K562 (cell line): Measurements from ENCODE around the gene ZSWIM9. TPM values are rescaled to one million over a fixed set of nuclear protein-coding genes. Genes with fewer than 3 reads are reported as not detected.
A peak's percentile ranks its signal among the peaks of the same experiment; 100 is the strongest.

Source experiments
- ATAC-seq: fragments of 200-7000 bp; cut with Tn5 transposase; 3 replicates; pipeline ENCODE4 v1.9.1; 2020; ENCODE audit warnings: moderate library complexity
- BruUV-seq: library from RNA; stranded (reverse); fragments of 400-500 nt; replicated peaks from 2 replicates; lab custom pipeline; 2021; lab: Mats Ljungman, UMichigan
- CTCF ChIA-PET: fragments of 300-600 bp; formaldehyde crosslinking; extraction: SDS; loops from one replicate; lab custom pipeline; 2021; ENCODE audit warnings: low intra/inter-chr PET ratio; lab: Yijun Ruan, JAX
- POLR2A ChIA-PET: fragments of 300-600, 350-650 bp; sonication (Branson Sonifier 250); formaldehyde crosslinking; extraction: SDS; loops from one replicate; lab custom pipeline; 2021; ENCODE audit warnings: antibody characterized with exemption, inconsistent platforms; lab: Yijun Ruan, JAX
- DNase-seq, 4 experiments: peaks; one replicate each; pipeline versions ENCODE4 v3.0.0 to v3.0.0-alpha.2; 2011 to 2018; ENCODE audit warnings: low spot score in 3 of 4, mixed read lengths in 3 of 4; ENCODE audit errors: extremely low read depth in 1 of 4
- FAIRE-seq: peaks from 2 replicates; lab custom pipeline; 2011; peaks lifted over from hg19 to GRCh38; lab: Jason Lieb, UNC
- H2AFZ ChIP-seq: 2 replicates; pipeline ENCODE4 v1.6.0; 2011; ENCODE audit warnings: low read depth, low read length, control low read depth, inconsistent platforms
- H3K27ac ChIP-seq: fragments of 200-600 bp; 3 replicates; pipeline ENCODE4 v1.8.0; 2011; ENCODE audit warnings: low read depth, mild to moderate bottlenecking, control low read depth, inconsistent platforms, low read length, moderate library complexity, mixed read lengths; ENCODE audit errors: extremely low read depth
- H3K27me3 ChIP-seq, 2 experiments: fragments of 300-600 bp in 1 of 2; 2 replicates in 1 of 2; 3 replicates in 1 of 2; pipeline versions ENCODE4 v1.6.0 to v1.8.0; 2011; ENCODE audit warnings: inconsistent platforms in 2 of 2, low read length in 2 of 2, mild to moderate bottlenecking in 1 of 2, mixed read lengths in 1 of 2, moderate library complexity in 1 of 2; ENCODE audit not compliant: control insufficient read depth in 2 of 2, insufficient read depth in 2 of 2
- H3K36me3 ChIP-seq: fragments of 300-600 bp; 3 replicates; pipeline ENCODE4 v1.8.0; 2011; ENCODE audit warnings: mild to moderate bottlenecking, low read length, inconsistent platforms; ENCODE audit not compliant: control insufficient read depth, insufficient read depth
- H3K4me1 ChIP-seq, 2 experiments: fragments of 200-600 bp in 1 of 2; replicated peaks in 1 of 2; 2 replicates in 1 of 2; 3 replicates in 1 of 2; pipeline versions ENCODE4 v1.5.1 to v1.8.0; 2011; ENCODE audit warnings: inconsistent platforms in 2 of 2, low read length in 2 of 2, mild to moderate bottlenecking in 1 of 2, mixed read lengths in 1 of 2, moderate library complexity in 1 of 2; ENCODE audit not compliant: control insufficient read depth in 2 of 2, insufficient read depth in 2 of 2
- H3K4me2 ChIP-seq: 2 replicates; pipeline ENCODE4 v1.6.1; 2011; ENCODE audit warnings: low read length, control low read depth, inconsistent platforms, mixed read lengths; ENCODE audit not compliant: insufficient read depth
- H3K4me3 ChIP-seq: fragments of 200-600 bp; sonication (generic), shearing (Covaris generic); 2 replicates; pipeline ENCODE4 v1.5.1; 2016; ENCODE audit warnings: control low read depth, inconsistent platforms
- H3K79me2 ChIP-seq: fragments of 200-600 bp; 3 replicates; pipeline ENCODE4 v1.8.0; 2011; ENCODE audit warnings: low read length, inconsistent platforms; ENCODE audit not compliant: control insufficient read depth, insufficient read depth
- H3K9ac ChIP-seq, 2 experiments: 2 replicates each; pipeline versions ENCODE4 v1.6.0 to v1.6.1; 2011; ENCODE audit warnings: low read depth in 2 of 2, low read length in 2 of 2, control low read depth in 1 of 2, inconsistent platforms in 1 of 2, mild to moderate bottlenecking in 1 of 2, mixed read lengths in 1 of 2; ENCODE audit not compliant: insufficient read depth in 1 of 2
- H3K9me1 ChIP-seq: one replicate; pipeline ENCODE4 v1.6.0; 2011; ENCODE audit warnings: inconsistent platforms, mild to moderate bottlenecking, low read length, moderate library complexity; ENCODE audit not compliant: control insufficient read depth, insufficient read depth
- H3K9me3 ChIP-seq: replicated peaks from 2 replicates; pipeline ENCODE4 v1.5.1; 2011; ENCODE audit warnings: low read depth, low read length, inconsistent platforms; ENCODE audit not compliant: control insufficient read depth, insufficient read depth
- H4K20me1 ChIP-seq: replicated peaks from 2 replicates; pipeline ENCODE4 v1.6.1; 2011; ENCODE audit warnings: low read length, inconsistent platforms, mixed read lengths; ENCODE audit not compliant: control insufficient read depth, insufficient read depth
- NCOA4 ChIP-seq: fragments of 450-650 bp; IDR thresholded peaks from 2 replicates; pipeline ENCODE4 v1.6.1; 2018; ENCODE audit warnings: mild to moderate bottlenecking; ENCODE audit not compliant: partially characterized antibody
- POLR2G ChIP-seq: fragments of 200-400 bp; formaldehyde crosslinking; IDR thresholded peaks from 2 replicates; pipeline ENCODE4 v1.6.1; 2017; ENCODE audit warnings: low read depth, mild to moderate bottlenecking, antibody characterized with exemption, low read length, moderate library complexity
- ZNF175 ChIP-seq: fragments of 200-800 bp; sonication (Bioruptor generic); IDR thresholded peaks from 2 replicates; pipeline ENCODE4 v1.6.1; 2016; ENCODE audit warnings: low read depth, mild to moderate bottlenecking, missing genetic modification characterization, missing compliant biosample characterization
- WGBS: fragments of 100-300 bp; shearing (Covaris generic); methylation state at CpG from one replicate; pipeline ENCODE4 v1.1.6; 2016; ENCODE audit warnings: low coverage, mixed read lengths; ENCODE audit not compliant: insufficient coverage; ENCODE audit errors: missing lambda C conversion rate; 5-methylcytosine and 5-hydroxymethylcytosine counted together
- in situ Hi-C: fragments of 300-500 bp; cut with MboI; formaldehyde crosslinking; loops from 4 replicates; pipeline ENCODE4 v1.15.0; 2018; ENCODE audit warnings: inconsistent platforms, mixed read lengths
- intact Hi-C: fragments of 100-400 bp; cut with micrococcal nuclease; formaldehyde crosslinking; loops from 2 replicates; pipeline ENCODE4 v1.14.2; 2022
- polyA plus RNA-seq, 8 experiments: library from polyadenylated mRNA; depleted of rRNA in 4 of 8; stranded (reverse) in 5 of 8; unstranded in 3 of 8; fragments of >200 nt; fragmentation: Nextera tagmentation in 2 of 8; fragmentation: Illumina TruSeq in 1 of 8; extraction: Ambion mirVana in 2 of 8; extraction: Trizol in 1 of 8; gene quantifications; 2 replicates each; pipeline versions ENCODE4 v1.2.1 to v1.2.3, GENCODE V29; 2011 to 2014; ENCODE audit warnings: inconsistent platforms in 1 of 8, missing spikeins in 1 of 8
- total RNA-seq, 7 experiments: library from RNA; depleted of rRNA in 6 of 7; stranded (reverse); fragments of >200 nt in 6 of 7; fragmentation: Illumina TruSeq in 2 of 7; extraction: Trizol in 2 of 7; gene quantifications; 2 replicates each; pipeline versions ENCODE4 v1.2.1 to v1.2.3, GENCODE V29; 2011 to 2021; ENCODE audit warnings: low replicate concordance in 1 of 7
- TF ChIP-seq, protein P1 (sequence below): sonication (generic); formaldehyde crosslinking; IDR thresholded peaks from 2 replicates; pipeline ENCODE4 v1.8.1; 2023; ENCODE audit warnings: mild to moderate bottlenecking, missing genetic modification reagents, moderate library complexity
- TF ChIP-seq, protein P2 (sequence below): sonication (generic); formaldehyde crosslinking; IDR thresholded peaks from 2 replicates; pipeline ENCODE4 v1.8.1; 2023; ENCODE audit warnings: mild to moderate bottlenecking, missing genetic modification reagents

The ZSWIM9 gene
- total and polyA plus RNA-seq, 9 of the 15 experiments (the other 6 are each of a cell fraction or from before 2014, with no cell fraction given): 0.04 to 1.4 (median 0.34) TPM; not detected in 1

DNA sequence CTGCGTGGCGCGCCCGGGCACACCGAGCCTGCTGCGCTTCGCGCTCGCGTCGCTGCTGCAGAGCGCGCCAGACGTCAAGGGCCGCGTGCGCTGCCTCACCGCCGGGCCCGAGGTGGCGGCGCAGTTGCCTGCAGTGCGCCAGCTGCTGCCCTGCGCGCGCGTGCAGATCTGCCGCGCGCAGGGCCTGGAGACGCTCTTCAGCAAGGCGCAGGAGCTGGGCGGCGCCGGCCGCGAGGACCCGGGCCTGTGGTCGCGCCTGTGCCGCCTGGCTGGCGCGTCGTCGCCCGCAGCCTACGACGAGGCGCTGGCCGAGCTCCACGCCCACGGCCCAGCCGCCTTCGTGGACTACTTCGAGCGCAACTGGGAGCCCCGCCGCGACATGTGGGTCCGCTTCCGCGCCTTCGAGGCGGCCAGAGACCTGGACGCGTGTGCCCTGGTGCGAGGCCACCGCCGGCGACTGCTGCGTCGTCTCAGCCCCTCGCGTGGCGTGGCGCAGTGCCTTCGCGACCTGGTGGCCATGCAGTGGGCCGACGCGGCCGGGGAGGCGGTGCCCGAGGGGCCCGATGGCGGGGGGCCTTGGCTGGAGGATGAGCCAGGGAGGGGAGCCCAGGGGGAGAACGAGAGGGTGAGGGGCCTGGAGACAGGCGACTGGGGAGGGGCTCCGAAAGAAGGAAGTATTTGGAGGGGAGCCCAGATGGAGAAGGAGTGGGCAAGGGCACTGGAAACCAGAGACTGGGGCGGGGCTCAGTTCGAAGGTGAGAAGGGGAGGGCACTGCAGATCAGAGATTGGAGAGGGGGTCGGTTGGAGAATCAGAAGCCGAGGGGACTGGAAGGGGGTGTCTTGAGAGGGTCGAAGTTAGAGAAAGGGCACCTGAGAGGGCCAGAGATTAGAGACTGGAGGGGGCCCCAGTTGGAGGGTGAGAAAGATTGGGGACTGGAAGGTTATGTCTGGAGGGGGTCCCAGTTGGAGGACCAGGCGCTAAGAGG, 24.7 kb downstream of the ZSWIM9 start:
- H3K4me2 ChIP-seq: no peak overlapping the region
- no peaks in the 10 kb centered on the region for H3K27me3 ChIP-seq
- no peaks in the 10 kb centered on the region for H3K79me2 ChIP-seq
- no peaks in the 10 kb centered on the region for H3K36me3 ChIP-seq
- ATAC-seq: no peak
- DNase-seq: no peak
- no TSS peak for BruUV-seq
- intact Hi-C loops: loop anchor here (5.0 kb wide), 1 partner anchor 88 kb away; no protein-coding TSS in a partner anchor
- TF ChIP-seq ZNF175 (CRISPR knock-in tag): no peak
- TF ChIP-seq POLR2G: peak; percentile 49; the same call in 1 of the 2 replicates
- TF ChIP-seq NCOA4: no peak
- TF ChIP-seq, protein P1, sequence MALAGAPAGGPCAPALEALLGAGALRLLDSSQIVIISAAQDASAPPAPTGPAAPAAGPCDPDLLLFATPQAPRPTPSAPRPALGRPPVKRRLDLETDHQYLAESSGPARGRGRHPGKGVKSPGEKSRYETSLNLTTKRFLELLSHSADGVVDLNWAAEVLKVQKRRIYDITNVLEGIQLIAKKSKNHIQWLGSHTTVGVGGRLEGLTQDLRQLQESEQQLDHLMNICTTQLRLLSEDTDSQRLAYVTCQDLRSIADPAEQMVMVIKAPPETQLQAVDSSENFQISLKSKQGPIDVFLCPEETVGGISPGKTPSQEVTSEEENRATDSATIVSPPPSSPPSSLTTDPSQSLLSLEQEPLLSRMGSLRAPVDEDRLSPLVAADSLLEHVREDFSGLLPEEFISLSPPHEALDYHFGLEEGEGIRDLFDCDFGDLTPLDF (CRISPR knock-in tag): no peak
- TF ChIP-seq, protein P2, sequence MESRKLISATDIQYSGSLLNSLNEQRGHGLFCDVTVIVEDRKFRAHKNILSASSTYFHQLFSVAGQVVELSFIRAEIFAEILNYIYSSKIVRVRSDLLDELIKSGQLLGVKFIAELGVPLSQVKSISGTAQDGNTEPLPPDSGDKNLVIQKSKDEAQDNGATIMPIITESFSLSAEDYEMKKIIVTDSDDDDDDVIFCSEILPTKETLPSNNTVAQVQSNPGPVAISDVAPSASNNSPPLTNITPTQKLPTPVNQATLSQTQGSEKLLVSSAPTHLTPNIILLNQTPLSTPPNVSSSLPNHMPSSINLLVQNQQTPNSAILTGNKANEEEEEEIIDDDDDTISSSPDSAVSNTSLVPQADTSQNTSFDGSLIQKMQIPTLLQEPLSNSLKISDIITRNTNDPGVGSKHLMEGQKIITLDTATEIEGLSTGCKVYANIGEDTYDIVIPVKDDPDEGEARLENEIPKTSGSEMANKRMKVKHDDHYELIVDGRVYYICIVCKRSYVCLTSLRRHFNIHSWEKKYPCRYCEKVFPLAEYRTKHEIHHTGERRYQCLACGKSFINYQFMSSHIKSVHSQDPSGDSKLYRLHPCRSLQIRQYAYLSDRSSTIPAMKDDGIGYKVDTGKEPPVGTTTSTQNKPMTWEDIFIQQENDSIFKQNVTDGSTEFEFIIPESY (CRISPR knock-in tag): peak; percentile 42; the same call in 1 of the 2 replicates
- TF ChIP-seq, all 486 proteins: peak for 2
- POLR2A ChIA-PET: interaction anchor here (0.9 to 1.4 kb wide), 2 partner anchors 9 to 21 kb away, joined by 3 read pairs; no protein-coding TSS in a partner anchor
- Histone ChIP-seq H4K20me1 (no peaks in the 10 kb centered on the region), H3K9me1 (no peaks in the 10 kb centered on the region), H3K9ac (no peak overlapping the region), H3K9me3 (no peaks in the 10 kb centered on the region), H2AFZ (no peak overlapping the region), H3K4me1 (peaks cover 5 to 24% of the 10 kb centered on the region in 2 experiments; a peak in 3 of 5 replicates), H3K4me3 (no peak overlapping the region), H3K27ac (no peak overlapping the region)
- no peak for FAIRE-seq
- in situ Hi-C loops: no loop called here
- 88% methylated on average over 56 of the region's 95 CpGs for WGBS
- CTCF ChIA-PET: no interaction called here
